Measurements from ENCODE around the gene CCDC38.
A peak's percentile ranks its signal among the peaks of the same experiment; 100 is the strongest.

Gene CCDC38

GRCh38 chr12:95966287-95966870, 24.0 kb upstream of the CCDC38 start:
- in situ Hi-C loops (cut with HindIII; ENCODE audit: low pct_ligation_motif_present, low pct_unique_long_range_greater_than_20kb, low sequenced_read_pairs): no loop called here
- DNase-seq: no peak

GRCh38 chr12:95963096-95963495, 20.7 kb upstream of the CCDC38 start:
- no peak for DNase-seq
- in situ Hi-C loops (cut with HindIII; ENCODE audit: low pct_ligation_motif_present, low pct_unique_long_range_greater_than_20kb, low sequenced_read_pairs): no loop called here

DNA sequence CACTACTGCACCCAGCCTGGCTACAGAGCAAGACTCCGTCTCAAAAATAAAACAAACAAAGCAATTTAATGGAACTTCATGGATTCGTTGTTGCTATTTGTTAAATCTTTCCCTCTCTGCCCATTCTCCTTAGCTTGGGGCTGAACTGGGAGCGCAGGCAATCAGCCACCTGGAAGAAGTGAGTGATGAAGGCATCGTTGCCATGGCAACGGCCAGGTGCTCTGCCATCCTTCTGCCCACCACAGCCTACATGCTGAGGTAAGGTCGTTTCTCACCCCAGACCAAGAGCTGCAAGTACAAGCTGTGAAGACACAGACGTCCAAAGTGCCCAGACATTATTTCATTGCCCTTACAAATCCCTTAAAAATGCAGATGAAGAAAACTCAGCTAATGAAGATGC, 19.8 kb upstream of the CCDC38 start:
- no peak for DNase-seq
- in situ Hi-C loops (cut with HindIII; ENCODE audit: low pct_ligation_motif_present, low pct_unique_long_range_greater_than_20kb, low sequenced_read_pairs): no loop called here

GRCh38 chr12:95960241-95960640, 17.8 kb upstream of the CCDC38 start:
- in situ Hi-C loops (cut with HindIII; ENCODE audit: low pct_ligation_motif_present, low pct_unique_long_range_greater_than_20kb, low sequenced_read_pairs): no loop called here

DNA sequence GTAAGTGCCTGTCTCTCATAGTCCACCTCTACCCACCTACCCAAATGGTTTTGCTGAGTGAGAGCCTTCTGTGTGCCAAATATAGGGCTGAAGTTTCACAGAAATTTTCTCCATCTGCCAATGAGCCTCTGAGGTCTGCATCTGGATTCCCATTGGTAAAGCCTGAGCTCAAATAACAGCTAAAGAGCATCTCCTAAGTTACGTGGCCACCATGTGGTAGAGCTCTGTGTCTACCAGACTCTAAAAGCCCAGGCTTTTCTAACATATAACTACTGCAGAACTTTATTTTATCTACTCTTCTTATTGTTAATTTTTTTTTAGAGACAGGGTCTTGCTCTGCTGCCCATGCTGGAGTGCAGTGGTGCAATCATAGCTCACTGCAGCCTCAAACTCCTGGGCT, 16.7 kb upstream of the CCDC38 start:
- in situ Hi-C loops (cut with HindIII; ENCODE audit: low pct_ligation_motif_present, low pct_unique_long_range_greater_than_20kb, low sequenced_read_pairs): no loop called here
- peak; percentile 49 for DNase-seq

More at GRCh38 chr12:95960241-95960640, 17.8 kb upstream of the CCDC38 start:
- DNase-seq: no peak

DNA sequence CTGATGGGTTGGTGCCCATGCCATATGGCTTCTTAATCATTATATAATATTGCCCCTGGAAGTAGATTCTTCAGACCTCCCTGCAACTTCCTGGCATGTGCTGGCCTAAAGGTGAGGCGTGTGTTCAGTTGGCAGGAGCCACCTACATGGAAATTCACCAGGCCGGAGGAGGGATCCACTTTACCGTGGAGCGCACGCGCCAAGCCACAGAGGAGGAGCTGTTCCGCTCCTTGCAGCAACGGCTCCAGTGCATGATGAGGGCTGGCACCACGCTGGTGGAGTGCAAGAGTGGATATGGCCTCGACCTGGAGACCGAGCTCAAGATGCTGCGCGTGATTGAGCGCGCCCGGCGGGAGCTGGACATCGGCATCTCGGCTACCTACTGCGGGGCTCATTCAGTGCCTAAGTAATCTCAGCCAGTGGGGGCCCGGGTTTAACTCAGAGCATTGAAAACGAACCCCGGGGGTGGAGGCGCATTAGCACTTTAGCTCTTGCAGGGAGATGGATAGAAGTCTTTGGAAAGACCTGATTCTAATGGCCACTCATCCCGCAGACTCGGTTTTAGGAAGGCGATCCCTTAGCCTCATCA, 14.2 kb upstream of the CCDC38 start:
- in situ Hi-C loops (cut with HindIII; ENCODE audit: low pct_ligation_motif_present, low pct_unique_long_range_greater_than_20kb, low sequenced_read_pairs): no loop called here

DNA sequence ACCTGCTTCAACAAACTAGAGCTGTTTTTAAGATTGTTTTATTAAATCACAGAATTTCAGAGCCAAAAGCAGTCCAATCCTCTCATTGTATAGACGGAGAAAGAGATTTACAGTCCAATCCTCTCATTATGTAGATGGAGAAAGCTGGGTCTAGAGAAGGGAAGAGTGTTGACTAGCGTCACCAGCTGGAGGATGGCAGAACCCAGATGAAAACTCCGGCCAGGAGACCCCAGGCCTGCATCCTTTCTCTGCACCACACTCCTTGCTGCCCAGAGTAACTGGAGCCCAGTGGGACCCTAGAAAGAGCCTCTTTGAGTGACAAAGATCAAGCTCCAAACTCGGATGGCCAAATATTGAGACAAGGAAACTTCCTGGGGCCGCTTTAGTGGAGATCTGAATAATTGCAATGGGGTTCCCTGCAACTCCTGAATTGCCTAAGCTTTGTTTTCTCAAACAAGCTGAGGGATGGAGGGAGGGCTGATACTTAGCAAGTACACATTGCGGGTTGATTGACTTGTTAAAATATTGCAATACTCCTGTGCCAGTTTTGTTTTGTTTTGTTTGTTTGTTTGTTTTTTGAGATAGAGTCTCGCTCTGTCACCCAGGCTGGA, 13.2 kb upstream of the CCDC38 start:
- in situ Hi-C loops (cut with HindIII; ENCODE audit: low pct_ligation_motif_present, low pct_unique_long_range_greater_than_20kb, low sequenced_read_pairs): no loop called here
- no peak for DNase-seq

More for the DNA sequence above, 14.2 kb upstream of the CCDC38 start:
- DNase-seq: no peak

DNA sequence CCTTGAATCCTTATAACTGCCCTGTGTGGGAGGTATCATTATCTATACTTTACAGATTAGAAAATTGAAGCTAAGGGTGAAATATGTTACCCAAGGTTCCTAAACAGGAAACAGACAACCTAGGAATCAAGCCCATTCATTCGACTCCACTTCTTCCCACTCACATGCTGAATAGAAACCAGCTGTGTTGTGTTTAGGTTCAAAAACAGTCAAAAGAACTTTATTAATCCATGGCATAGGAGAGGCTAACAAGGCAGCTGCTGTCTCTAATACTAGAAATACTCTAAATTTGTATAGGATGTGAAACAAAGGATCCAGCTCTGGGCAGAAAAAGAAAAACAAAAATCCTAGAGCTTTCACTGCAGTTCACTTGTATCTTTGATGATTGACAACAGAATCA, 10.6 kb upstream of the CCDC38 start:
- DNase-seq: no peak
- in situ Hi-C loops (cut with HindIII; ENCODE audit: low pct_ligation_motif_present, low pct_unique_long_range_greater_than_20kb, low sequenced_read_pairs): no loop called here

DNA sequence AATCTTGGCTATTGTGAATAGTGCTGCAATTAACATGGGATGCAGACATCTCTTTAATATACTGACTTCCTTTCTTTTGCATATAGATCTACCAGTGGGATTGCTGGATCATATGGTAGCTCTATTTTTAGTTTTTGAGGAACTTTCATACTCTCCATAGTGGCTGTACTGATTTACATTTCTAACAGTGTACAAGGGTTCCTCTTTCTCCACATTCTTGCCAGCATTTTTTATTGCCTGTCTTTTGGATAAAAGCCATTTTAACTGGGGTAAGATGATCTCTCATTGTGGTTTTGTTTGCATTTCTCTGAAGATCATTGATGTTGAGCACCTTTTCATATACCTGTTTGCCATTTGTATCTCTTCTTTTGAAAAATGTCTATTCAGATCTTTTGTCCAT, 9.1 kb upstream of the CCDC38 start:
- in situ Hi-C loops (cut with HindIII; ENCODE audit: low pct_ligation_motif_present, low pct_unique_long_range_greater_than_20kb, low sequenced_read_pairs): no loop called here
- no peak for DNase-seq

- in situ Hi-C loops (cut with HindIII; ENCODE audit: low pct_ligation_motif_present, low pct_unique_long_range_greater_than_20kb, low sequenced_read_pairs): no loop called here
- no peak for DNase-seq
Observed at GRCh38 chr12:95949477-95950206, 7.2 kb upstream of the CCDC38 start.

DNA sequence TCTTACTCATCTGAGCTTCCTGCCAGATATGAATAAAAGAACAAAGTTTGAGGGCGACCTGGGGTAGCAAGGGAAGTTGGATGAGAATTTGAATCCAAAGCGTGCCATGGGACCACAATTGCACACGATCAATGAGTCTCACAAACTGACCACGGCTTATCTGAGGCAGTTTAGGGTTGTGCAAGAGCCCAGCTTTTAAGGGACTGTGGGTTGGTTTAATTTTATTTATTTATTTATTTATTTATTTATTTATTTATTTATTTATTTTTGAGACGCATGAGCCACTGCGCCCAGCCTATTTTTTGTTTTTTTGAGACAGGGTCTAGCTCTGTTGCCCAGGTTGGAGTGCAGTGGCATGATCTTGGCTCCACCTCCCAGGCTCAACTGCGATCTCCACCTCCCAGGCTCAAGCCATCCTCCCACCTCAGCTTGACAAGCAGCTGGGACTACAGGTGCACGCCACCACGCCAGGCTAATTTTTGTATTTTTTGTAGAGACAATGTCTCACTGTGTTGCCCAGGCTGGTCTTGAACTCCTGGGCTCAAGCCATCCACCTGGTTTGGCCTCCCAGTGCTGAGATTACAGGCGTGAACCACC, 1.8 kb upstream of the CCDC38 start:
- DNase-seq: no peak
- in situ Hi-C loops (cut with HindIII; ENCODE audit: low pct_ligation_motif_present, low pct_unique_long_range_greater_than_20kb, low sequenced_read_pairs): no loop called here

- peak; percentile 79 for DNase-seq
- in situ Hi-C loops (cut with HindIII; ENCODE audit: low pct_ligation_motif_present, low pct_unique_long_range_greater_than_20kb, low sequenced_read_pairs): no loop called here
Observed at GRCh38 chr12:95943330-95943842, 972 bp upstream of the CCDC38 start, which contains the start of gene AMDHD1. Gene AMDHD1, plus strand, starts transcription at chr12:95943331. Its CDS starts 68 bp downstream, at chr12:95943399.

DNA sequence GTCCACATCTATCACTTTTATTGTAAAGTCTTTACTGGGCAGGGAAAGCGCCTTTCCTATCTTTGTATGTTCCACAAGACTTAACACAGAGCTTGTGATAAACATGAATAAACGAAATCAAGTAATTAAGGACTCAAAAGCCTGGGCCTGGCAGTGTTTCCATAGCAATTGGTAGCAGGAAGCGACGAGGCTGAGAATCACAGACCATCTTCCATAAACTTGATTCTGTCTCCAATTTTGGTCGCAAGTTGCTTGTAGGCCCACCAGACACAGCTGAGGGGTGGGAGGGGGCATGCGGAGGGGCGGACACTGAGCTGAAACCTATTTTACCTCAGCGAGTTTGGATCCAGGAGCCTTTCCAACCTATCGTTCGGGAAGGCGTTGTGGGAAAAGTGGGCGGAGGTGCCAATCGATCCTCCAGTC, 302 bp downstream of the CCDC38 start:
- in situ Hi-C loops (cut with HindIII; ENCODE audit: low pct_ligation_motif_present, low pct_unique_long_range_greater_than_20kb, low sequenced_read_pairs): no loop called here
- DNase-seq: no peak

GRCh38 chr12:95940514-95940913, 1.9 kb downstream of the CCDC38 start:
- no peak for DNase-seq
- in situ Hi-C loops (cut with HindIII; ENCODE audit: low pct_ligation_motif_present, low pct_unique_long_range_greater_than_20kb, low sequenced_read_pairs): no loop called here

- in situ Hi-C loops (cut with HindIII; ENCODE audit: low pct_ligation_motif_present, low pct_unique_long_range_greater_than_20kb, low sequenced_read_pairs): no loop called here
- no peak for DNase-seq
Observed at GRCh38 chr12:95922231-95922630, 20.2 kb downstream of the CCDC38 start.

DNA sequence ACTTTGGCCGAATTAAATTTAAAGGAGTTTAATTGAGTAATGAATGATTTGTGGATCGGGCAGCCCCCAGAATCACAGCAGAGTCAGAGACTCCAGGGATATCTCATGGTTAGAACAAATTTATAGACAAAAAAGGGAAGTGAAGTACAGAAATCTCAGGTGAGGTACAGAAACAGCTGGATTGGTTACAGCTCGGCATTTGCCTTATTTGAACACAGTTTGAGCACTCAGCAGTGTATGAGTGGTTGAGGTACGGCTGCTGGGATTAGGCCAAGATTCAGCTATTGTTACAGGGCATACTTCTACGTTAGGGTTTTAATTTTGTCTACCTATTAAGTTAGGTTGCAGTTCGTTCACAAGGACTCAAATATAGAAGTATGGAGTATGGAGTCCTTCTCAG, 23.3 kb downstream of the CCDC38 start:
- no peak for DNase-seq
- in situ Hi-C loops (cut with HindIII; ENCODE audit: low pct_ligation_motif_present, low pct_unique_long_range_greater_than_20kb, low sequenced_read_pairs): no loop called here

DNA sequence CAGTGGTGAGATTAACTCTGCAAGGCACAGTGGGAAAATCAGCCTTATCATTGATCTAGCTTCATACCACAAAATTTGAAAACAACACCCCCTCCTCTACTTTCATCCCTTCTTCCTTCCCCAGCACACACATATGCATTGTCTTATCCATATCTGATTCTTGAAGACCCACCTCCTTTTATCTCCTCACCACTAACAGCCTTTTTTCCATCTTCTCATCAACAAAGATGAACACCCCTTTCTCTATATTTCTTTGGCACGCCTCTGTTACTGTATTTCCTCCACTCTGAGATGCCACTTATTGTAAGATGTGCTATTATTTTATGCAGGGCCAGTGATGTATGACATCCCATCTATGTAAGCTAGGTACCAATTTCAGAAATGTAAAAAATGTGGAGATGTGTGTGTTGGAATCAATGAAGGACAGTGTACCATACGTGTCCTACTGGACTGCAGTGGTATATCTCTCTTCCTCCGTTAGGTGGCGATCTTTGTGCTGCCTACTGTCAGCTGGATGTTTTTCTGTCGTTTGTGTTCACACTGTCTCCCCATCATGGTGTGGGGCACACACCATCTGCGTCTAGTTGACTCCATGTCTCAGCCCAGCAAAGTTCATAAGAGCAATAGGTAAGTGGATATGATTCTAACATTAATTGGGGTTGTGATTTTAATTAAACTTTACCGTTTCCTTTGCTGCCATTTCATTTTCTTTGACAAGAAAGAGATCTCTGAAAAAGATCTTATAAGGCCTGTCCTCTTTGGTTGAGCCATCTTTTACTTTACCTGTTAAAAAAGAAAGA, 24.0 kb downstream of the CCDC38 start:
- in situ Hi-C loops (cut with HindIII; ENCODE audit: low pct_ligation_motif_present, low pct_unique_long_range_greater_than_20kb, low sequenced_read_pairs): no loop called here

DNA sequence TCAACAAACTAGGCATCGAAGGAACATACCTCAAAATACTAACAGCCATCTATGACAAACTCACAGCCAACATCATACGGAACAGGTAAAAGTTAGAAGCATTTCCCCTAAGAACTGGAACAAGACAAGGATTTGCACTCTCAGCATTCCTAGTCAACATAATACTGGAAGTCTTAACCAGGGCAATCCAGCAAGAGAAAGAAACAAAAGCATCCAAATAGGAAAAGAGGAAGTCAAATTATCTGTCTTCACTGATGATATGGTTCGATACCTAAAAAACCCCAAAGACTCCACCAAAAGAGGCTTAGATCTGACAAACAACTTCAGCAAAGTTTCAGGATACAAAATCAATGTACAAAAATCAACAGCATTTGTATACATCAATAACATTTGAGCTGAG, 32.5 kb downstream of the CCDC38 start:
- in situ Hi-C loops (cut with HindIII; ENCODE audit: low pct_ligation_motif_present, low pct_unique_long_range_greater_than_20kb, low sequenced_read_pairs): no loop called here
- DNase-seq: no peak

More for the DNA sequence above, 24.0 kb downstream of the CCDC38 start:
- DNase-seq: peak; percentile 70
